IMR-90 (cell line): ENCODE results near the gene PGC. TPM values are rescaled to one million over a fixed set of nuclear protein-coding genes. Genes with fewer than 3 reads are reported as not detected.

Experiments used
- ATAC-seq: fragments of 200-7000 bp; cut with Tn5 transposase; 2 replicates; pipeline ENCODE4 v1.9.1; 2020; ENCODE audit warnings: low read depth, mild to moderate bottlenecking, moderate library complexity
- BruUV-seq: library from RNA; stranded (reverse); fragments of 400-500 nt; replicated peaks from 2 replicates; lab custom pipeline; 2021; lab: Mats Ljungman, UMichigan
- CTCF ChIA-PET: fragments of 300-600 bp; formaldehyde crosslinking; extraction: SDS; loops from one replicate; lab custom pipeline; 2021; ENCODE audit warnings: antibody characterized with exemption; lab: Yijun Ruan, JAX
- POLR2A ChIA-PET: fragments of 300-600 bp; sonication (Branson Sonifier 250); formaldehyde crosslinking; loops from one replicate; lab custom pipeline; 2022; ENCODE audit warnings: antibody characterized with exemption; ENCODE audit not compliant: unreplicated experiment; lab: Charles Lee
- DNase-seq: peaks from one replicate; pipeline ENCODE4 v3.0.0; 2013
- H2AFZ ChIP-seq: replicated peaks from 2 replicates; pipeline ENCODE3; 2013; ENCODE audit warnings: low read length, mild to moderate bottlenecking; ENCODE audit not compliant: poor library complexity
- H2AK5ac ChIP-seq: 2 replicates; pipeline ENCODE4 v1.6.1; 2013; ENCODE audit warnings: low read depth, low read length, inconsistent platforms
- H2AK9ac ChIP-seq: replicated peaks from 2 replicates; pipeline ENCODE3; 2013; ENCODE audit warnings: mild to moderate bottlenecking, low read depth, low read length, moderate library complexity; ENCODE audit not compliant: poor library complexity
- H2BK120ac ChIP-seq: 2 replicates; pipeline ENCODE4 v1.6.1; 2013; ENCODE audit warnings: low read depth, low read length, inconsistent platforms
- H2BK15ac ChIP-seq: 3 replicates; pipeline ENCODE4 v1.6.1; 2013; ENCODE audit warnings: low read depth, low read length, inconsistent platforms
- H2BK20ac ChIP-seq: 2 replicates; pipeline ENCODE4 v1.6.1; 2013; ENCODE audit warnings: low read depth, mild to moderate bottlenecking, inconsistent platforms, low read length, moderate library complexity
- H2BK5ac ChIP-seq: 2 replicates; pipeline ENCODE4 v1.6.1; 2013; ENCODE audit warnings: mild to moderate bottlenecking, low read depth, low read length, inconsistent platforms; ENCODE audit not compliant: poor library complexity, severe bottlenecking
- H3K14ac ChIP-seq: replicated peaks from 2 replicates; pipeline ENCODE4 v1.6.1; 2013; ENCODE audit warnings: low read depth, low read length, inconsistent platforms
- H3K18ac ChIP-seq: 2 replicates; pipeline ENCODE4 v1.6.1; 2013; ENCODE audit warnings: low read depth, low read length, control low read depth
- H3K23ac ChIP-seq: 2 replicates; pipeline ENCODE4 v1.6.1; 2013; ENCODE audit warnings: low read depth, low read length, inconsistent platforms
- H3K27ac ChIP-seq: 2 replicates; pipeline ENCODE4 v1.5.1; 2013; ENCODE audit warnings: mild to moderate bottlenecking, control low read depth, low read length; ENCODE audit not compliant: insufficient read depth
- H3K27me3 ChIP-seq: 2 replicates; pipeline ENCODE4 v1.6.1; 2013; ENCODE audit warnings: low read length; ENCODE audit not compliant: control insufficient read depth, insufficient read depth
- H3K36me3 ChIP-seq: 2 replicates; pipeline ENCODE4 v1.6.1; 2013; ENCODE audit warnings: low read length, mixed read lengths; ENCODE audit not compliant: control insufficient read depth, insufficient read depth
- H3K4ac ChIP-seq: 2 replicates; pipeline ENCODE4 v1.6.1; 2013; ENCODE audit warnings: low read depth, low read length, inconsistent platforms
- H3K4me1 ChIP-seq: 2 replicates; pipeline ENCODE4 v1.6.1; 2013; ENCODE audit warnings: low read length, mixed read lengths; ENCODE audit not compliant: control insufficient read depth, insufficient read depth
- H3K4me2 ChIP-seq: 2 replicates; pipeline ENCODE4 v1.6.1; 2013; ENCODE audit warnings: low read depth, mild to moderate bottlenecking, control low read depth, low read length, moderate library complexity
- H3K4me3 ChIP-seq: 2 replicates; pipeline ENCODE4 v1.5.1; 2013; ENCODE audit warnings: low read depth, mild to moderate bottlenecking, control low read depth, low read length, moderate library complexity; ENCODE audit not compliant: insufficient read depth
- H3K56ac ChIP-seq: 2 replicates; pipeline ENCODE4 v1.6.1; 2013; ENCODE audit warnings: low read length, inconsistent platforms; ENCODE audit not compliant: insufficient read depth; ENCODE audit errors: extremely low read depth
- H3K79me1 ChIP-seq, 2 experiments: 2 replicates each; pipeline ENCODE4 v1.6.1; 2013; ENCODE audit warnings: low read length in 2 of 2, inconsistent platforms in 1 of 2, low read depth in 1 of 2
- H3K9ac ChIP-seq: 2 replicates; pipeline ENCODE4 v1.6.1; 2013; ENCODE audit warnings: low read depth, low read length, control low read depth
- H3K9me1 ChIP-seq: 2 replicates; pipeline ENCODE4 v1.6.1; 2013; ENCODE audit warnings: low read length, inconsistent platforms; ENCODE audit not compliant: insufficient read depth
- H3K9me3 ChIP-seq: 2 replicates; pipeline ENCODE4 v1.6.1; 2013; ENCODE audit warnings: low read length; ENCODE audit not compliant: control insufficient read depth, insufficient read depth
- H4K20me1 ChIP-seq: 2 replicates; pipeline ENCODE4 v1.6.1; 2013; ENCODE audit warnings: low read length, inconsistent platforms; ENCODE audit not compliant: insufficient read depth
- H4K5ac ChIP-seq: 2 replicates; pipeline ENCODE4 v1.6.1; 2013; ENCODE audit warnings: mild to moderate bottlenecking, low read depth, low read length, control low read depth
- H4K8ac ChIP-seq, 2 experiments: 2 replicates each; pipeline ENCODE4 v1.6.1; 2013; ENCODE audit warnings: low read depth in 2 of 2, low read length in 2 of 2, control low read depth in 1 of 2, inconsistent platforms in 1 of 2
- H4K91ac ChIP-seq: 2 replicates; pipeline ENCODE4 v1.6.1; 2013; ENCODE audit warnings: low read depth, low read length, inconsistent platforms; ENCODE audit not compliant: insufficient read depth
- BHLHE40 ChIP-seq: fragments of 150-350 bp; IDR thresholded peaks from 2 replicates; pipeline ENCODE4 v1.6.1; 2016; ENCODE audit warnings: mild to moderate bottlenecking, low read depth, low read length
- FOS ChIP-seq: fragments of 150-350 bp; IDR thresholded peaks from 2 replicates; pipeline ENCODE4 v1.6.1; 2016; ENCODE audit warnings: low read depth, low read length
- MAZ ChIP-seq: IDR thresholded peaks from 2 replicates; pipeline ENCODE4 v1.6.1; 2012; ENCODE audit warnings: low read depth, mild to moderate bottlenecking, low read length, improper control_type of control experiment, moderate library complexity, borderline replicate concordance
- RCOR1 ChIP-seq: IDR thresholded peaks from 2 replicates; pipeline ENCODE4 v1.6.1; 2012; ENCODE audit warnings: mild to moderate bottlenecking, low read length, improper control_type of control experiment; ENCODE audit not compliant: insufficient replicate concordance
- RFX5 ChIP-seq: IDR thresholded peaks from 2 replicates; pipeline ENCODE4 v1.8.0; 2012; ENCODE audit warnings: low read depth, mild to moderate bottlenecking, low read length, moderate library complexity
- USF2 ChIP-seq: fragments of 150-350 bp; IDR thresholded peaks from 2 replicates; pipeline ENCODE4 v1.6.1; 2017; ENCODE audit warnings: mild to moderate bottlenecking, antibody characterized with exemption, low read length, low read depth
- WGBS, 2 experiments: methylation state at CpG; one replicate each; pipeline versions ENCODE4 v1.1.5 to v1.1.7; 2013; ENCODE audit warnings: missing lambda C conversion rate in 2 of 2; ENCODE audit not compliant: insufficient read length in 1 of 2; ENCODE audit errors: extremely low coverage in 2 of 2; 5-methylcytosine and 5-hydroxymethylcytosine counted together
- dilution Hi-C: fragments of 300-500 bp; cut with HindIII; formaldehyde crosslinking; loops from one replicate; pipeline ENCODE4 v1.14.3; 2018; ENCODE audit warnings: low sequenced_read_pairs; ENCODE audit not compliant: unreplicated experiment
- in situ Hi-C: fragments of 300-500 bp; cut with MboI; formaldehyde crosslinking; loops from 3 replicates; pipeline ENCODE4 v1.14.3; 2019; ENCODE audit warnings: low sequenced_read_pairs, inconsistent platforms, mixed read lengths
- intact Hi-C: fragments of 100-400 bp; cut with micrococcal nuclease; formaldehyde crosslinking; loops from 2 replicates; pipeline ENCODE4 v1.10.0; 2022
- polyA plus RNA-seq, 3 experiments: library from polyadenylated mRNA; depleted of rRNA; stranded (reverse); fragments of >200 nt; gene quantifications; 2 replicates each; pipeline ENCODE4 v1.2.3, GENCODE V29; 2012; ENCODE audit warnings: low replicate concordance in 1 of 3
- total RNA-seq: library from RNA; depleted of rRNA; stranded (reverse); fragments of >200 nt; gene quantifications from 2 replicates; pipeline ENCODE4 v1.2.3, GENCODE V29; 2012
- TF ChIP-seq, protein P1 (sequence below): conservative IDR thresholded peaks from 2 replicates; pipeline ENCODE4 v1.5.1; 2012; ENCODE audit warnings: mild to moderate bottlenecking, low read depth, low read length, improper control_type of control experiment

Gene PGC
- total and polyA plus RNA-seq, 2 of the 4 experiments (the other 2 are of a cell fraction) = not detected

DNA sequence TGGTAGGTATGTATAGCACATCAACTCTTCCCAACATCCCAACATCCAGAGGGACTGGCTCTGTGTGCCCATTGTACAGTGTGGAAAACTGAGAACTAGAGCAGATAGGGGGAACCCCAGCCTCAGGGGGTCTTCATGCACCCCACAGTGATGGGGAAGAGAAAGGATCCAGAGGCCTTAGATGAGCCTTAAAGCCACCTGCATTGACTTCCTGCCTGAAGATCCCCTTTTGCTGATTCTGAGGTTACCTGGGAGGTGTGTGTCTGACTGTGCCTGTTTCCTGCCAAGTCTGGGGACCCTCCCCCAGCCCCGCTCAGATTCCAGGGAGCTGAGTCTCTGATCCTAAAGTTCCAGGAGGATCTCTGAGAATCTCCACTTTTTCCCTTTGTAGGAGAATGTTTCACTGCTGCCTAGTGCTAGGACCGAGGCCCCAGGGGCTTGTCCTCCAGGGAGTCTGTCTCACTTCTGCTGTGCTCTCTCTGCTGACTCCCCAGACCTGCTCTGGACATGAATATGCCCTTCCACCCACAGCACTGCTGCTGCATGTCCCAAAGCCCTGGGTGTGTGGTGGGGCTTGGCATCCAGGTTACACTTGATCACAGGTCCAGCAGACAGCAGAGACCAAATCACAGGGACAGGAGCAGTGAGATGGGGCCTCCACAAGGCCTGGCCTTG lies 12.8 kb upstream of the PGC start:
- H2AK5ac ChIP-seq = no peak overlapping the region
- H3K27me3 ChIP-seq = peaks cover 25% of the 10 kb centered on the region
- H3K9me1 ChIP-seq = no peaks in the 10 kb centered on the region; the same call in 1 of the 2 replicates
- no TSS peak for BruUV-seq
- H3K14ac ChIP-seq = no peak overlapping the region
- CTCF ChIA-PET = no interaction called here
- no peak overlapping the region for H2BK20ac ChIP-seq
- H2BK15ac ChIP-seq = no peak overlapping the region
- dilution Hi-C loops = no loop called here
- H3K23ac ChIP-seq = no peak overlapping the region
- POLR2A ChIA-PET = no interaction called here
- H3K4me1 ChIP-seq = peaks cover 3% of the 10 kb centered on the region; the same call in 1 of the 2 replicates
- no peak overlapping the region for H3K4me3 ChIP-seq
- no peaks in the 10 kb centered on the region for H4K20me1 ChIP-seq
- H4K5ac ChIP-seq = no peak overlapping the region
- intact Hi-C loops = no loop called here
- no peak overlapping the region for H4K8ac ChIP-seq
- no peak overlapping the region for H3K56ac ChIP-seq
- H3K27ac ChIP-seq = no peak overlapping the region
- H3K18ac ChIP-seq = no peak overlapping the region
- no peak overlapping the region for H4K91ac ChIP-seq
- DNase-seq (no peak), ATAC-seq (no peak)
- H2AK9ac ChIP-seq = no peak overlapping the region
- no peaks in the 10 kb centered on the region for H3K79me1 ChIP-seq
- in situ Hi-C loops = no loop called here
- no peak overlapping the region for H2BK120ac ChIP-seq
- H3K4ac ChIP-seq = no peak overlapping the region
- WGBS, 2 experiments = no CpG with 5 or more reads among the region's 2 CpGs
- H2AFZ ChIP-seq = no peak overlapping the region
- H3K36me3 ChIP-seq = no peaks in the 10 kb centered on the region
- H3K9ac ChIP-seq = no peak overlapping the region
- no peak overlapping the region for H2BK5ac ChIP-seq
- TF ChIP-seq MAZ (no peak), RFX5 (no peak), RCOR1 (no peak), FOS (no peak), USF2 (no peak), BHLHE40 (no peak)
- TF ChIP-seq, protein P1, sequence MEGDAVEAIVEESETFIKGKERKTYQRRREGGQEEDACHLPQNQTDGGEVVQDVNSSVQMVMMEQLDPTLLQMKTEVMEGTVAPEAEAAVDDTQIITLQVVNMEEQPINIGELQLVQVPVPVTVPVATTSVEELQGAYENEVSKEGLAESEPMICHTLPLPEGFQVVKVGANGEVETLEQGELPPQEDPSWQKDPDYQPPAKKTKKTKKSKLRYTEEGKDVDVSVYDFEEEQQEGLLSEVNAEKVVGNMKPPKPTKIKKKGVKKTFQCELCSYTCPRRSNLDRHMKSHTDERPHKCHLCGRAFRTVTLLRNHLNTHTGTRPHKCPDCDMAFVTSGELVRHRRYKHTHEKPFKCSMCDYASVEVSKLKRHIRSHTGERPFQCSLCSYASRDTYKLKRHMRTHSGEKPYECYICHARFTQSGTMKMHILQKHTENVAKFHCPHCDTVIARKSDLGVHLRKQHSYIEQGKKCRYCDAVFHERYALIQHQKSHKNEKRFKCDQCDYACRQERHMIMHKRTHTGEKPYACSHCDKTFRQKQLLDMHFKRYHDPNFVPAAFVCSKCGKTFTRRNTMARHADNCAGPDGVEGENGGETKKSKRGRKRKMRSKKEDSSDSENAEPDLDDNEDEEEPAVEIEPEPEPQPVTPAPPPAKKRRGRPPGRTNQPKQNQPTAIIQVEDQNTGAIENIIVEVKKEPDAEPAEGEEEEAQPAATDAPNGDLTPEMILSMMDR = no peak
- H3K4me2 ChIP-seq = no peak overlapping the region
- H3K9me3 ChIP-seq = no peaks in the 10 kb centered on the region
